Adrenal gland (tissue), 5 donors: ENCODE data around the gene RASGEF1C.

Experiments used
- CTCF ChIP-seq, 6 experiments: fragments of 450-650 bp in 4 of 6; fragments of 200-600 bp in 2 of 6; sonication (generic) in 1 of 6; IDR thresholded peaks; 1 replicate in 5 of 6; 2 replicates in 1 of 6; pipeline versions ENCODE4 v1.5.1 to v1.8.0; 2016 to 2021; ENCODE audit warnings: antibody characterized with exemption in 6 of 6, mild to moderate bottlenecking in 2 of 6, moderate library complexity in 1 of 6
- POLR2A ChIP-seq, 2 donors: fragments of 450-650 bp; IDR thresholded peaks; one replicate each; pipeline ENCODE4 v1.6.1; 2017; ENCODE audit warnings: antibody characterized with exemption in 2 of 2, mild to moderate bottlenecking in 2 of 2, moderate library complexity in 1 of 2
- donor health status: DM: no; HTN: no; CAD: no.

- TF ChIP-seq CTCF (IDR thresholded peaks at IDR 0.05): no peak
- TF ChIP-seq POLR2A (IDR thresholded peaks at IDR 0.05): no peak
Observed at GRCh38 chr5:180235077-180235476, 26.1 kb upstream of the RASGEF1C start.
